GM18868 (cell line): ENCODE results near the gene VSTM2L.

Source experiments
- ATAC-seq: cut with Tn5 transposase; IDR thresholded peaks from one replicate; pipeline ENCODE4 v1.9.1; 2021; ENCODE audit warnings: mild to moderate bottlenecking, moderate library complexity; ENCODE audit not compliant: unreplicated experiment

VSTM2L gene

DNA sequence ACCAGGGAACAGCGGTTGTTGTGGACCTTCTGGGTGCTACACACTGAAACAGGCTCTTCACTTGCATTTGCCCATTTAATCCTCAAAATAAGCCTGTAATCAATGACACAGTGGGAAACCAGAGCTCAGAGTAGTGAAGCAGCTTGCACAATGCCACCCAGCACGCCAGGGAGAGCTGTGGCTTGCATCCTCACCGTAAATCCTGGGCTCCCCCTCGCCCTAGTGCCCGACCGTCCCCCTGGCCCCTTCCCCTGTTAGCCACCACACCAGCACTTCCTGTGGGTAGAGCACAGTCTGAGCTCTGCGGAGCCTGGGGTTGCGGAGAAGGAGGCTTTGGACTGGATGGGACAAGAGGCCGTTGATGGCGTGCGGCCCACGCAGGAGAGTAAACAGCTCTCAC is 14.5 kb downstream of the VSTM2L start:
- no peak for ATAC-seq

DNA sequence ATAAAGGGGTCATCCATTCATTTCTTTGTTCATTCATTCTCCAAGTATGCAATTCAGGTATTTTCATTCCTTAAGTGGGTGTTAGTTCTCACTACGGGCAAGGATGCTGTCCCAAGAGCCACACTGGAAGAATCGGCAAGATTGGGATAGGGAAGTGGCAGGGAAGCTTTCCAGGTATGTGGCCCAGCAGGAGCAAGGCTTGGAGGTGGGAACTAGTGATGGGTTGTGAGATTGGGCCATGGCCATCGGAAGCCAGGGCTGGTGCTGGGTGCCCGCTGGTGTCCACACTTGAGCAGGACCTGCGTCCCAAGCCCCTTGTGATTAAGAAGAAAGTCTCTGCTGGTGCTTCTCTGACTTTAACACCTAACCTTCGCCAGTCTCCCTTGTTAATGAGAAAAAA is 15.1 kb downstream of the VSTM2L start:
- ATAC-seq, result no peak

DNA sequence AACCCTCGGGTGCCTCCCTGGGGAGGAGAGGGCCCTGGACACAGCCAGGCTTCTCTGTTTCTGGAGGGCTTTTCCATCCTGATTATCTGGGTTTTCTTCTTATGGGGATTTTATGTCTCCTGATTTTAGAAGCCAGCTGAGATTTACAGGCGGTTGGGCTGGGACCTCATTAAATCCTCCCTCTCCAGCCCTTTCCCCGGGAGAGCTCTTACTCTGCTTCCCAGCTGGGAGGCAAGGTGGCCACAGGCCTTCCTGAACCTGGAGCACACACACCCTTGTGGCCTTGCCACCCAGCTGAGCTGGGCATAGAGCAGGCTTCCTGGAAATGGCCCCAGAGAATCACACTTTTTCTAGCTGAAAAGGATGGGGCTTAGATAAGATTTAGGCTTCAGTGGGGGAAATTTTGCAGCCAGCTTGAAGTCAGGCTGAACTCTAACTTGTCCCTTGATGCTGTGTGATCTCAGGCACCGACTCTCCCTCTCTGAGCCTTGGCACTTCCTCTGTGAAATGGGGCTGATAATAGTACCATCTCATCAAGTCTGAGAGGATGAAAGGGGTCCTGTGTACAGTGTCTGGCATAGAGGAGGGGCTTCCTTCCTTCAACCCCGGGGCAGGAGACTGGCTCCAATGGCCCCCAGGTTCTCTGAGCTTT is 16.6 kb downstream of the VSTM2L start:
- ATAC-seq, result no peak

DNA sequence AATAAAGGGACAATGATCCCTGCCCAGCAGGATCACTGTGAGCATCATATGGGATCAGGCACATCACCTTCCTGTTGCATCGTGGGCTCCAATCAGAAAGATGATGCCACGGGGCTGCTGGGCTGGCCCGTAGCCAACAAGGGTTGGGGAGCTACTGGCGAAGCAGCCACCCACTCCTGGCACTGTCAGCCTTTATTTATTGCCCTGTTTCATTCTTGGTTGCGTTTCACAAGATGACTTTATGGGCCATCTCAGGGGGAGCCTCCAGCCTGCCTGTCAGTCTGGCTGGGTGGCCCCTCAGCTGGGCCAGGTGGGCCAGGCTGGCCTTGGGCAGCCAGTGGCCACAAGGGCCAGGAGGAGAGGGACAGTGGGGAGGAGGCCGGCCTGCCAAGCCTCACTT is 17.3 kb downstream of the VSTM2L start:
- ATAC-seq, result no peak

DNA sequence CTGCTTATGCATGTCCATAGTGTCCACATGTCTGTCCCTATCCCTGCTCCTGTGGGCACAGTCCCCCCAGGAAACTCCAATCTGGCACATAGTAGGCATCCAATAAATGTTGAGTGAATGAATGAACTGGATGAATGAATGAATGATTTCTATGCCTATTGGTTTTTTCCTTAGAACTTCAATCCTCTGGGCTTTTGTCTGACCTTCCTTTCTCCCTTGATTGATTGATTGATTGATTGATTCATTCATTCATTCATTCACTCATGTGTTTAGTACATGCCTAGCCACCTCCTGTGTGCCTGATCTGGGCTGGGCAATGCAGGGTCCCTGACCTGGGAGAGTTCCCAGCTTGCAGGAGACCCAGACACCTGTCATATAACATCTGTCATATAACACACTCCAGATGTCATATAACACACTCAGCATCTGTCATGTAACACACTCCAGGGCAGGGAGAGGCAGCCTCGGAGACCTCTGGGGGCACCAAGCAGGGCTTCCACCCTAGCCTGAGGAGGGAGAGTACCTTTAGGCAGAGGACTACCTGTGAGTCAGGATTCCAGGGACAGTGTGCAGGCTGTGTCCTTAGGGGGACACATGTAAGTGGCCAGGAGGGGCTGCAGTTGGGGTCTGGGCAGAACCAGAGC is 17.9 kb downstream of the VSTM2L start:
- no peak for ATAC-seq

DNA sequence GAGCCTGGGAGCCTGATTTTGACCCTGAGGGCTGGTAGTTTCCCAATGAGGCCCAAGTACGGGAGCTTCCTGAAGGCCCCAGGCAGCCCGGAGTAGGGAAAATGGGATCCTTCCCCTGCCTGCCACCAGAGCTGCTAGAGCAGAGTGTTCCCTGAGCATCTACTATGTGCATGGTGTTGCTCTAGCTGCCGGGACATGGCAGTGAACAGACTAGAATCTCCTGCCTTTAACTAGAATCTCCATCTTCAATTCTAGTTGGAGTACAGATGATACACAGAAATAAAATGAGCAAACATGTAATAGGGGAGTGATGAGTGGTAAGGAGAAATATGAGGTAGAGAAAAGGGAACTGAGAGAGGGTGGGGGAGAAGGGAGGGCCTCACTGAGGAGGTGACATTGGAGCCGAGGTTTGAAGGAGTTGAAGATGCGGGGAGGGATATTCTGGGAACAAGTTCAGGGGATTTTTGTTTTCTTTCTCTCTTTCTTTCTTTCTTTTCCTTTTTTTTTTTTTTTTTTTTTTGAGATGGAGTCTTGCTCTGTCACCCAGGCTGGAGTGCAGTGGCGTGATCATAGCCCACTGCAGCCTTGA is 18.5 kb downstream of the VSTM2L start:
- peak; percentile 66 for ATAC-seq

DNA sequence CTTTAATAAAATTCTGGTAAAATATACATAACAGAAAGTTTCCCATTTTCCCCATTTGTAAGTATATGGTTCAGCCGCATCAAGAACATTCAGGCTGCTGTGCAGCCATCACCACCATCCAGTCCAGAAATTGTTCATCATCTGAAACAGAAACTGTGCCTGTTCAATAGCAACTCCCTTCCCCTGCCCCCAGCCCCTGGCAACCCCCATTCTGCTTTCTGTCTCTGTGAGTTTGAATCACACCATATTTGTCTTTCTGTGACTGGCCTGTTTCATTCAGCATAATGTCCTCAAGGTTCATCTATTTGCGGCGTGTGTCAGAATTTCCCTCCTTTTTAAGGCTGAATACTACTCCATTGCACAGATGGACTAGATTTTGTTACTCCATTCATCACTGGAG is 19.1 kb downstream of the VSTM2L start:
- ATAC-seq, result peak; percentile 74

DNA sequence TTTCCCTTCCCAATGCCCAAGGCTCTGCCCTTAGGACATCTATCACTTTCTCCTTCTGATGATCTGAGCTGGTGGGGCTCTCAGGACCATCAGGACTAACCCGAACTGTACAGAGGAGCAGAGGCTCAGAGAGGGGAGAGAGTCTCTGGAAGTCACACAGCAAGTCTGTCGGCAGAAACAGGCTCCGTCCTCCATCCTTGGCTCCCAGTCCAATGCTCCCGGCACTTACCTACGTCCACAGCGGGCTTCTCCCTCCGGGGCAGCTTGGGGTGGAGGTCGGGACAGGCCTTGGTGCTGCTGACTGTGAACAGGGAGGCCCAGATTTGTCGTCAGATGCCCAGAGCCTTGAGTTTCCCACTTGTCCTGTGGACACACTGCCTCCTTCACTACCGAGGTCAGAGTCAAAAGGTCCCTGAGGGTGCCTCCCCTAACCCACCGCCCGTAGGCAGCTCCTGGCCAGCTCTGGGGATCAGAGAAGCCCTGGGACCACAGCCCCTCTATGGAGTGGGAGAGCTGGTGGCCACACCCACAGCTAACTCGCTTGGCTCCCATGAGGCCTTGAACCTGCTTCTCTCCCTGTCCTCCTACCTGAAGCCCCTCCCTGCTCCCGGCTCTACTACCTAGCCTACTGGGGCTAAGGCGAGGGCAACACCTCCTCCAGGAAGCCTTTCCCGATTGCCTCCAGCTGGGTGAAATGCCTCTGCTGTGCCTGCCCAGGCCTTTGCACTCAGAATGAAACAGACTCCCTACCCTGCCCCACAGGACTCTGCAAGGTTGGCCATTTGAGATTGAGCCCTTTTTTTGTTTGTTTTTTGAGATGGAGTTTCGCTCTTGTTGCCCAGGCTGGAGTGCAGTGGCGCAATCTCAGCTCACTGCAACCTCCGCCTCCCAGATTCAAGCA is 22.6 kb downstream of the VSTM2L start:
- no peak for ATAC-seq

DNA sequence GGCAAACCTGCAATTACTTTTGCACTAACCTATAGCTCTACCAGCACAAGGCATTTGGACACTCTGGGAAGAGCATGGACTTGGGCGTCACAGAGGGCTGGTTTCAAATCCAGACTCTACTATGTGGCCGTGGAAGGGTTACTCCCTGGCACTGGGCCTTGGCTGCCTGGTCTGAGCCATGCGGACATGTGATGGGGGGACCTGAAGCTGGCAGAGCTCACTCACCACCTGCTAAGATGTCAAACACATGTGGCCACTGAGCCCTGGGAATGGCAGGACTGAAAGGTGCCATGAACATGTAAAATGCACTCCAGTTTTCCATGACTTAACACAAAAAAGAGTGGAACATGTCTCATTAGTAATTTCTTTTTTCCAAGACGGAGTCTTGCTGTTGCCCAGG is 23.7 kb downstream of the VSTM2L start:
- ATAC-seq, result no peak

DNA sequence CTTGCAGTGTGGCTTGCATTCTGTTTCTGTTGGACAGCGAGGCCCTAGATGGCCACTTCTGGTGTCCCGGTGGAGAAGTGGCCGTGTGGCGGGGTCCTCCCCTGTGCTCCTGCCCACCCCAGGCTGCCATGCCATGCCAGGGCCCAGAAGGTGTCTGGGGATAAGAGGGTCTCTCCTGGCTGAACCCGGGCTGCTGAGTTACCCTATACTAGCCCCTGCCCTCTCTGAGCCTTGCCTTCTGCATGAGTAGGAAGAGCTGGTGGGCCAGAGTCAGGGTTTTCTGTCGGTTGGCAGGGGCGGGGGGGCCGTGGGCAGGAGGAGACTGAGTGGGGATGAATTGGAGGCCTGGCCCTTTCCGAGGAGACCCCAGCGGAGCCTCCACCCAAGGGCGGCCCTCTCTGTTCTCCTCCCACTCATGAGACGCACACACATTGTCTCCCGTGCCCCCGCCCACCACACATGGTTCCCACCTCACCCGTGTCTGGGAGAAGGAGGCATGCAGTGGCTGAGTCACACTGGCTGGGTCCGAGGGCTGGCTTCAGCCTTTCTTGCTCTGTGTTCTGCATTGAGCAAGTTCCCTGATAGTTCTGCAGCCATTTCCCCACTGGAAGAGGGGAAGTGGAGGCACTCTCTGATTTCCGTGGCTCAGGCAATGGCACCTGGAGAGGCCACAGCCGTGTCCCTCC is 24.6 kb downstream of the VSTM2L start:
- no peak for ATAC-seq

DNA sequence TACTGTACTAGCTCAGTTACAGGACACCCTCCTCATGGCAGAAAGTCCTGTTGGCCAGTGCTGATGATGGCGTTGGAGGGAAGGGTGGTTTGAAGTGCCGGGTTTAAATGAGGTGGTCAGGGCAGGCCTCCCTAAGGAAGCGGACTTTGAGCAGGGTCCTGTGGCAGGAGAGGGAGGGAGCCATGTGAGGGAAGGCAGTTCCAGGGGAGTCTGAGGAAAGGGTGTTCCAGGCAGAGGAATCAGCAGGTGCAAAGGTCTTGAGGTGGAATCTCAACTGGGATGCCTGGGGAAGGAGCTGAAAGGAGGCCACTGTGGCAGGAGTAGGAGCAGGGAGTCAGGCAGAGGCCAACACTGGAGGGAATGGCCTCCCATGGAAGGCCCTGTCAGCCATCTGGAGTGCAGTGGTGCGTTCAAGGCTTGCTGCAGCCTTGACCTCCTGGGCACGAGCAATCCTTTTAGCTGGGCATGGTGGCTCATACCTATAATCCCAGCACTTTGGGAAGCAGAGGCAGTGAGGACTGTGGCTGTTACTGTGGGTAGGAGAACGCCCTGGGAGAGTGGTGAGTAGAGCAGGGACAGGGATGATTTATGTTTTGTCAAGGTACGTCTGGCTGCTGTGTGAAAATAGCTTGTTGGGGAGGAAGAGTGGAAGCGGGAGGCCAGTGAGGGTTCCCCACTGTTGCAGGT is 26.2 kb downstream of the VSTM2L start:
- ATAC-seq, result no peak

DNA sequence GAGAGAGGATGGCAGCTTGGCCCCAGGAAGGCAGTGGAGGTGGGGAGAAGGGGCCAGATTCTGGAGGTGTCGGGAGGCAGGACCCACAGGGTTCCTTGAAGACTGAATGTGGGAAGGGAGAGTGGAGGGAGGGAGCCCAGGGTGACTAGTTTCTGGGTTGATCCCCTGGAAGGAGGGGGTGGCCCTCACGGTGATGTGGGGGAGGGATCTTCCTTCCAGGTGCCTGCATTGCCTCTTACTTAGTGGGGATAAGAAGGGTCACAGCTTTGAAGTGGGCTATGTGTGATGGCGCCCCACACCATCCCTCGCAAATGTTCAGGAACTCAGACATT is 26.7 kb downstream of the VSTM2L start:
- ATAC-seq, result no peak

DNA sequence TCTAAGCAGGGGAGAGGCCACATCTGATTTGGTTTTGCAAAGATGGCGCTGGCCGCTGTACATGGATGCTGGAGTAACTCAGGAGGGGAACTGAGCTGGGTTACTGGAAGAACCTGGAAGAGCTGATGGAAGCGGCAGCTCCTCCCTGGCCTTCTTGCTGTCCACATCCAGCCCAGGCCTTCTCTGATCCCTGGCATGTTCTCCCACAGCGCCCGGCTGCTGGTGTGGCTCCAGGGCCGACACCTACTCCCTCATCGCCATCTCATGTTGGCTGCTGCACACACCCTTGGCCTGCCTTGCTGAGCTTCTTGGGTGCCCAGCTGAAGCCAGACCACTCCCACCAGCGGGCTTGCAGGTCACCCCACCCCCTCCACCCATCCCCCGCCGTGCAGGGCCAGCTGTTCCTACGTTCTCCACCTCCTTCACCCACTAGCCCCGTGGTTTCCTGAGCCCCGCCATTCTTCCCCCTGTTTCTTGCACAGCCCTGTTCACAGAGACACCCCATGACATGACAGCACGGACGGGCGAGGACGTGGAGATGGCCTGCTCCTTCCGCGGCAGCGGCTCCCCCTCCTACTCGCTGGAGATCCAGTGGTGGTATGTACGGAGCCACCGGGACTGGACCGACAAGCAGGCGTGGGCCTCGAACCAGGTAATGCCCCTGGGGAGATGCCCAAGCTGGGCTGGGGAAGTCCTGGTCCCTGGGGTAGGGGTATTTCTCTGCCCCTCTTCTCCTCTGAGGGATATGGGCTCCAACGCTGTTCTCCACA is 28.4 kb downstream of the VSTM2L start:
- no peak for ATAC-seq

DNA sequence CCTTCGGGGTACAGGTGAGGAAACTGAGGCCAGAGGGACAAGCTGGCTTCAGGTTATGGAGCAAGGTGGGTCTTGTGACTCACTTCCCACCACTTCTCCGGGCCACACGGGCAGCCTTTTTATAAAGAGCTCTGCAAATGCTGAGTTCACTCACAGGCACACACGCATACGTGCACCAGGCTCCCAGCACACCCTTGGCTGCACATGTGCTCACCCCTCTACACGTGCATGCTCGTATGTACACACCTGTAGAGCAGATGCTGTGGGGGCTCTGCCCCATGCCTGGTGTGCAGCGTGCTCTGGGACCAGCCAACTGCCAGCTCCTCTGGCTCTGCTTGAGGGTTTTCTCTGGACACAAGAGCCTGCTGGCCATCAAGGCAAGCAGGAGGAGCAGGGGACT is 29.1 kb downstream of the VSTM2L start:
- no peak for ATAC-seq

DNA sequence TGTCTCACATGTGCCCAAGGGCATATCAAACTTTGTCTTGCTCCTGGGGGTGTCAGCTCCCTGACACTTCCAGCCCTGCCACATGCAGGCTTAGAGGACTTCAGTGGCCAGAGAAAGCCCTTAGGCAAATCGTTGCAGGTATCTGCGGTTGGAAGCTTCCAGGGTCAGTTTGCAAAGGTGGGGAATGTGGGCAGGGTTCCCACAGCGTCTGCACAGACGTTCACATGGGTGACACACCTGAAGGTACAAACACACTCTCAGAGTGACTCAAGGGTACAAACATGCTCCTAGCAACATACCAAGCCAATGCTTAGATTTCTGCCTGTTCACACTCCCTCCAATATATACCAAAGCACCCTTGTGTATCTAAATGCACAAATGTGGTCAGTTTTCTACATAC is 30.0 kb downstream of the VSTM2L start:
- ATAC-seq, result no peak

DNA sequence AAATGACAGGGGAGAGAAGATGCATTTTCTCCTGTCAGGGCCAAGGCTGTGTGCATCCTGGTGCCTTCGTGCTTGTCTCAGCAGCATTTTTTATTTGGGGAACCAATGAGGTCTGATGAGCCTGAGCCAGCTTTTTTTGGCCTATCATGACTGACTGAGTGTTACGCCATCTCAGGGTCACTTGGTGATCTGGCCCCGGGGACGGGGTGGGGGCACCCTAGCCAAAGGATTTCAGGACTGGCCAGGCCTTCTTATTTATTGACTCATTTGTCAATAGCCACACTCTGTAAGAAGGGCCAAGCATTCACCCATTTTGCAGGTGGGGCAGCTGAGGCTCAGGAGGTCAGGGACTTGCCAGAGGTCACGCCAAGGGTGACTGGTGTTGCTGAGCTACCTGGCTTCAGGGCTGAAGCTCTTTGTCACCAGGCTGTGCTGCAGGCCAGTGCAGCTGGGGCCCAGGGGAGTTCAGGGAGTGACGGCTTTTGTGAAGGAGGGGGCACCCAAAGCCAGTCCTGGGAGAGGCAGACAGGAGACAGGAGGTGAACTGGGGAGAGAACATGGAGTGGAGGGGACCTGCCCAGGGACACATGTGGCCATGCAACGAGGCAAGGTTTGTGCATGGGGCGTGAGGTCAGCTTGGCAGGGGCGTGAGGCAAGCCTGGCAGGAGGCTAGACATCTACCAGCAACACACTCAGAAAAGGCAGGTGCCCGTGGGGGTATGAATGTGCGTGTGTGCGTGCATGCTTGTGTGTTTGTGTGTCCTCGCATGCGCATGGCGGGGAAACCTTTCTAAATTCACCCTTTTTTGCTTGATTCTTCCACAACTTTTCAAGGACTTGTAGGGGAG is 31.1 kb downstream of the VSTM2L start:
- ATAC-seq, result no peak

DNA sequence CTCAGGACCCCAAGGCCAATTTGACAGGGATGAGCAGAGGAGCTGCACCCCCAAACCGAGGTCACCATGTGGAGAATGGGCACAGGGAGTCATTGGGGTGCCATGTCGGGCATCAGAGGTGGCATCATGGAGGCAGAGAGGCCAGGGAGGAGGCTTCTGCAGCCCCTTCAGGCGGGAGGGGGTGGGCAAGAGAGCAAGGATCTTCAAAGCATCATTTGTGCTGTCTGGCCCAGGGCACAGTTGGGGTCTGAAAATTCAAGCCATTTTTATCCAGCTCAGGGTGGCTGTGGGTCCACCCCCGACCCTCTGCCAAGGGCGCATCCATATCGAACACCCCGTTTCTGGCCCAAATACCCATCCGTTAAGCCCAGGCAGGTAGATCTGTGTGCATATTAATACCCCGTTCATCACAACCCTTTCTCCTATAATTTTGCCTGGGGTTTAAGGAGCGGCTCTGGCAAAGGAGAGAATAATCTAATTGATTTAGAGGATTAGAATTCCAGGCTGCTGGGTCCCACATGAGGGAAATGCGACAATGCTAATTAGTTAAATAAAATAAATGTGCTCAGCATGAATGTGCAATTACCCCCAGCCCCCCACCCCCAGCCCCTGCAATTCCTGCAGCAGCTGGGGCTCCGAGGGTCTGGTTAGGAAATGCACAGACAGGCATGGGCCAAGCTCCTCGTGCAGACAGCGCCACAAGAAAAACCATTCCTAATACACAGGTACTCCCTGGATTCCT is 31.9 kb downstream of the VSTM2L start:
- no peak for ATAC-seq

DNA sequence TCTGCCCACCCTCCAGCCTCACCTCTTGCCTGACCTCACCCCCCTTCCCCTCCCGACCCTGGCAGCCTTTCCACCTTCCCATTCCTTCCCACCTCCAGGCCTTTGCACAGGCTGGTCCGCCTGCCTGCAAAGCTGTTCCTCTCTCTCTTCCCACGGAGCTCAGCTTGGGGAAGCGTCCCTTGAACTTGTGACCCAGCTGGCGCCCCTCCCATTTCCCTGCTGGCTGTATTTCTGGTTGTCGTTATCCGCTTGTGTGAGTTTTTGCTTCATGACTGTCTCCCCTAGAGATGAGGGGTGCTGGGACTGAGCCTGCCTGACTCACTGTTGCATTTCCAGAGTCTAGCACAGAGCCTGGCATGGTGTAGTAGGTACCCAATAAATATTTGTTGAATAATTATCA is 32.5 kb downstream of the VSTM2L start:
- ATAC-seq, result no peak
